B cell (primary cell): ENCODE results near the gene EXOC4. TPM values are rescaled to one million over a fixed set of nuclear protein-coding genes. Genes with fewer than 3 reads are reported as not detected.

Experiments
- ATAC-seq: fragments of 200-7000 bp; cut with Tn5 transposase; one replicate; pipeline ENCODE4 v1.10.0; 2021; ENCODE audit warnings: low read depth, mild to moderate bottlenecking, moderate number of reproducible peaks, moderate library complexity
- CTCF ChIA-PET: fragments of 350-600 bp; sonication (Branson Sonifier 250); formaldehyde crosslinking; loops from one replicate; lab custom pipeline; 2021; ENCODE audit warnings: antibody characterized with exemption, inconsistent platforms; lab: Charles Lee
- POLR2A ChIA-PET: fragments of 350-600 bp; sonication (Branson Sonifier 250); formaldehyde crosslinking; loops from one replicate; lab custom pipeline; 2021; ENCODE audit warnings: antibody characterized with exemption; lab: Charles Lee
- DNase-seq: peaks from one replicate; pipeline ENCODE4 v3.0.0; 2013
- H2AFZ ChIP-seq: 2 replicates; pipeline ENCODE4 v1.6.1; 2012; ENCODE audit warnings: mild to moderate bottlenecking, low read depth, low read length; ENCODE audit not compliant: insufficient read depth, poor library complexity, severe bottlenecking
- H3K27ac ChIP-seq, 2 donors: 1 replicate in 1 of 2; 2 replicates in 1 of 2; pipeline ENCODE4 v1.5.1; 2012 to 2013; ENCODE audit warnings: low read length in 2 of 2, mild to moderate bottlenecking in 2 of 2, moderate library complexity in 1 of 2
- H3K27me3 ChIP-seq, 4 experiments: fragments of 200-600 bp in 1 of 4; sonication (generic) in 1 of 4; replicated peaks in 1 of 4; 1 replicate in 2 of 4; 2 replicates in 2 of 4; pipeline versions ENCODE4 v1.6.1 to v1.7.0; 2013 to 2016; ENCODE audit warnings: low read length in 3 of 4, mild to moderate bottlenecking in 2 of 4, mixed read lengths in 1 of 4, moderate library complexity in 1 of 4; ENCODE audit not compliant: insufficient read depth in 4 of 4, control insufficient read depth in 3 of 4; ENCODE audit errors: control extremely low read depth in 1 of 4
- H3K36me3 ChIP-seq, 2 experiments: replicated peaks in 1 of 2; 1 replicate in 1 of 2; 2 replicates in 1 of 2; pipeline versions ENCODE4 v1.6.1 to v1.7.1; 2013; ENCODE audit warnings: low read length in 1 of 2; ENCODE audit not compliant: insufficient read depth in 2 of 2, control insufficient read depth in 1 of 2; ENCODE audit errors: control extremely low read depth in 1 of 2, extremely low read depth in 1 of 2
- H3K4me1 ChIP-seq, 2 donors: fragments of 200-600 bp in 1 of 2; sonication (generic) in 1 of 2; 1 replicate in 1 of 2; 2 replicates in 1 of 2; pipeline versions ENCODE4 v1.5.1 to v1.6.1; 2013 to 2017; ENCODE audit warnings: low read length in 2 of 2; ENCODE audit not compliant: control insufficient read depth in 2 of 2, insufficient read depth in 2 of 2
- H3K4me2 ChIP-seq: replicated peaks from 2 replicates; pipeline ENCODE3; 2012; ENCODE audit warnings: mild to moderate bottlenecking, low read depth, low read length; ENCODE audit not compliant: poor library complexity, severe bottlenecking
- H3K4me3 ChIP-seq, 5 experiments: fragments of 200-600 bp in 1 of 5; sonication (generic) in 1 of 5; 1 replicate in 3 of 5; 2 replicates in 2 of 5; pipeline versions ENCODE4 v1.5.1 to v1.7.0; 2011 to 2016; ENCODE audit warnings: low read length in 4 of 5, mild to moderate bottlenecking in 4 of 5, low read depth in 2 of 5, control low read depth in 1 of 5, moderate library complexity in 1 of 5; ENCODE audit not compliant: insufficient read depth in 1 of 5; ENCODE audit errors: control extremely low read depth in 1 of 5, extremely low read depth in 1 of 5
- H3K79me2 ChIP-seq: fragments of 200-600 bp; sonication (generic); one replicate; pipeline ENCODE4 v1.6.0; 2016; ENCODE audit warnings: low read length; ENCODE audit not compliant: control insufficient read depth, insufficient read depth
- H3K9ac ChIP-seq: fragments of 200-600 bp; sonication (generic); 2 replicates; pipeline ENCODE4 v1.6.1; 2017; ENCODE audit warnings: mild to moderate bottlenecking, low read length, moderate library complexity
- H3K9me3 ChIP-seq, 3 donors: one replicate each; pipeline versions ENCODE4 v1.6.1 to v1.7.1; 2013; ENCODE audit warnings: low read length in 2 of 3; ENCODE audit not compliant: control insufficient read depth in 2 of 3, insufficient read depth in 1 of 3; ENCODE audit errors: control extremely low read depth in 1 of 3
- H4K20me1 ChIP-seq: 2 replicates; pipeline ENCODE4 v1.6.0; 2012; ENCODE audit warnings: mild to moderate bottlenecking, low read length; ENCODE audit not compliant: insufficient read depth, control insufficient read depth, poor library complexity, severe bottlenecking
- H3K27ac Mint-ChIP-seq: one replicate; pipeline ENCODE4 v1.8.0; 2021; ENCODE audit warnings: mixed read lengths
- H3K27me3 Mint-ChIP-seq: one replicate; pipeline ENCODE4 v1.8.0; 2021; ENCODE audit warnings: mixed read lengths
- H3K4me1 Mint-ChIP-seq: one replicate; pipeline ENCODE4 v1.8.0; 2021; ENCODE audit warnings: mixed read lengths
- H3K4me3 Mint-ChIP-seq: one replicate; pipeline ENCODE4 v1.8.0; 2021; ENCODE audit warnings: mixed read lengths
- H3K9me3 Mint-ChIP-seq: one replicate; pipeline ENCODE4 v1.8.0; 2022; ENCODE audit warnings: mixed read lengths; ENCODE audit not compliant: insufficient read depth
- CTCF ChIP-seq: fragments of 200-600 bp; IDR thresholded peaks from one replicate; pipeline ENCODE4 v1.8.0; 2022; ENCODE audit warnings: antibody characterized with exemption, mild to moderate bottlenecking
- EZH2 ChIP-seq: IDR thresholded peaks from 2 replicates; pipeline ENCODE4 v1.6.1; 2012; ENCODE audit warnings: borderline replicate concordance, low read depth, mild to moderate bottlenecking, moderate library complexity, low read length; ENCODE audit not compliant: insufficient read depth, poor library complexity, severe bottlenecking
- WGBS: methylation state at CpG from one replicate; pipeline ENCODE4 v1.1.5; 2013; ENCODE audit warnings: missing lambda C conversion rate; ENCODE audit not compliant: insufficient coverage; 5-methylcytosine and 5-hydroxymethylcytosine counted together
- intact Hi-C: fragments of 100-400 bp; cut with micrococcal nuclease; formaldehyde crosslinking; loops from one replicate; pipeline ENCODE4 v1.10.0; 2022
- polyA plus RNA-seq: library from polyadenylated mRNA; depleted of rRNA; stranded (reverse); fragments of >200 nt; gene quantifications from 2 replicates; pipeline ENCODE4 v1.2.3, GENCODE V29; 2012
- total RNA-seq, 2 donors: library from RNA; stranded (reverse); fragments of 120-200 nt in 1 of 2; gene quantifications; 1 replicate in 1 of 2; 2 replicates in 1 of 2; pipeline versions ENCODE4 v1.2.3 to v1.2.4, GENCODE V29; 2013 to 2022

Gene EXOC4
- total and polyA plus RNA-seq, 2 donors (not counting 1 experiment from before 2014, with no cell fraction given): 16.7 to 135 TPM

GRCh38 chr7:133217773-133218172 is 35.1 kb upstream of the EXOC4 start:
- TF ChIP-seq CTCF (no peak), EZH2 (no peak)
- Histone ChIP-seq H3K79me2 (no peaks in the 10 kb centered on the region), H2AFZ (no peak overlapping the region), H3K27ac (no peak overlapping the region), H3K9me3 (no peaks in the 10 kb centered on the region), H3K4me3 (no peak overlapping the region), H4K20me1 (no peaks in the 10 kb centered on the region), H3K27me3 (peaks cover 0 to 7% (median 0%) of the 10 kb centered on the region in 4 experiments), H3K4me1 (no peaks in the 10 kb centered on the region), H3K4me2 (no peak overlapping the region), H3K36me3 (no peaks in the 10 kb centered on the region), H3K9ac (no peak overlapping the region)
- Mint-ChIP-seq H3K4me3 (no peak overlapping the region), H3K27me3 (peaks cover 16% of the 10 kb centered on the region), H3K27ac (no peak overlapping the region), H3K4me1 (no peaks in the 10 kb centered on the region), H3K9me3 (no peaks in the 10 kb centered on the region)
- ATAC-seq (no peak), DNase-seq (no peak)
- WGBS: no CpG with 5 or more reads among the region's 3 CpGs
- ChIA-PET POLR2A (no interaction called here), CTCF (no interaction called here)
- intact Hi-C loops: no loop called here

GRCh38 chr7:133230591-133231194 is 22.2 kb upstream of the EXOC4 start:
- H2AFZ ChIP-seq: no peak overlapping the region
- Mint-ChIP-seq H3K4me1 (no peaks in the 10 kb centered on the region), H3K27me3 (peaks cover 14% of the 10 kb centered on the region), H3K4me3 (no peak overlapping the region), H3K9me3 (no peaks in the 10 kb centered on the region), H3K27ac (no peak overlapping the region)
- H3K4me3 ChIP-seq: no peak overlapping the region
- CTCF ChIA-PET: interaction anchor here (0.8 to 1.2 kb wide), 2 partner anchors 520 to 910 kb away, joined by 4 to 5 read pairs; no protein-coding TSS in a partner anchor
- H3K79me2 ChIP-seq: no peaks in the 10 kb centered on the region
- no peak overlapping the region for H3K9ac ChIP-seq
- intact Hi-C loops: loop anchor here (5.0 kb wide), 1 partner anchor 1543 kb away; no protein-coding TSS in a partner anchor
- no peaks in the 10 kb centered on the region for H4K20me1 ChIP-seq
- WGBS: 38% methylated on average over 3 of the region's 5 CpGs
- no peak overlapping the region for H3K4me2 ChIP-seq
- ATAC-seq (no peak), DNase-seq (peak; percentile 51)
- POLR2A ChIA-PET: no interaction called here
- TF ChIP-seq CTCF (peak; percentile 71), EZH2 (no peak)
- no peaks in the 10 kb centered on the region for H3K27me3 ChIP-seq
- H3K36me3 ChIP-seq: no peaks in the 10 kb centered on the region
- no peaks in the 10 kb centered on the region for H3K4me1 ChIP-seq
- H3K9me3 ChIP-seq: no peaks in the 10 kb centered on the region
- no peak overlapping the region for H3K27ac ChIP-seq
